H1 (cell line): ENCODE results near the gene SEMA4D. TPM values are rescaled to one million over a fixed set of nuclear protein-coding genes. Genes with fewer than 3 reads are reported as not detected.

Experiments used
- CTCF ChIA-PET: fragments of 300-600 bp; sonication (Branson Sonifier 250); formaldehyde crosslinking; loops from one replicate; lab custom pipeline; 2021; ENCODE audit not compliant: partially characterized antibody; lab: Charles Lee
- POLR2A ChIA-PET: fragments of 300-600 bp; sonication (Branson Sonifier 250); formaldehyde crosslinking; loops from one replicate; lab custom pipeline; 2021; ENCODE audit warnings: inconsistent platforms; ENCODE audit not compliant: partially characterized antibody; lab: Charles Lee
- DNase-seq, 2 experiments: peaks; one replicate each; pipeline versions ENCODE4 v3.0.0 to v3.0.0-alpha.2; 2010 to 2022; ENCODE audit warnings: low spot score in 2 of 2, low read depth in 1 of 2, mixed read lengths in 1 of 2
- FAIRE-seq: peaks from 2 replicates; lab custom pipeline; 2011; peaks lifted over from hg19 to GRCh38; lab: Jason Lieb, UNC
- H2AFZ ChIP-seq: 2 replicates; pipeline ENCODE4 v1.8.1; 2012; ENCODE audit warnings: low read length, inconsistent platforms
- H2AK5ac ChIP-seq: 2 replicates; pipeline ENCODE4 v1.6.1; 2013; ENCODE audit warnings: low read depth, low read length
- H2BK120ac ChIP-seq: replicated peaks from 2 replicates; pipeline ENCODE3; 2013; ENCODE audit warnings: low read depth, low read length, inconsistent platforms
- H2BK12ac ChIP-seq: 2 replicates; pipeline ENCODE4 v1.6.1; 2013; ENCODE audit warnings: low read depth, low read length
- H2BK15ac ChIP-seq: 2 replicates; pipeline ENCODE4 v1.6.1; 2013; ENCODE audit warnings: low read length
- H2BK20ac ChIP-seq: 2 replicates; pipeline ENCODE4 v1.6.1; 2013; ENCODE audit warnings: low read length
- H2BK5ac ChIP-seq: 2 replicates; pipeline ENCODE4 v1.6.1; 2013; ENCODE audit warnings: low read depth, low read length
- H3K14ac ChIP-seq: 2 replicates; pipeline ENCODE4 v1.6.1; 2013; ENCODE audit warnings: inconsistent platforms; ENCODE audit not compliant: insufficient read length
- H3K18ac ChIP-seq: 2 replicates; pipeline ENCODE4 v1.6.1; 2013; ENCODE audit warnings: low read length; ENCODE audit errors: extremely low read depth
- H3K23ac ChIP-seq: 2 replicates; pipeline ENCODE4 v1.6.1; 2013; ENCODE audit warnings: inconsistent platforms; ENCODE audit not compliant: insufficient read length
- H3K23me2 ChIP-seq: 2 replicates; pipeline ENCODE4 v1.6.1; 2013; ENCODE audit warnings: low read depth, low read length
- H3K27ac ChIP-seq: 2 replicates; pipeline ENCODE4 v1.6.1; 2011; ENCODE audit warnings: low read depth, low read length, inconsistent platforms
- H3K27me3 ChIP-seq, 4 experiments: replicated peaks in 1 of 4; 1 replicate in 1 of 4; 2 replicates in 3 of 4; pipeline versions ENCODE4 v1.6.1 to v1.8.1; 2011 to 2013; ENCODE audit warnings: low read length in 3 of 4, mild to moderate bottlenecking in 3 of 4, inconsistent platforms in 2 of 4, mixed read lengths in 2 of 4, moderate library complexity in 1 of 4; ENCODE audit not compliant: control insufficient read depth in 3 of 4, insufficient read depth in 3 of 4; ENCODE audit errors: extremely low read depth in 1 of 4
- H3K36me3 ChIP-seq, 4 experiments: 2 replicates each; pipeline versions ENCODE4 v1.6.1 to v1.8.1; 2011 to 2013; ENCODE audit warnings: mild to moderate bottlenecking in 4 of 4, low read length in 3 of 4, moderate library complexity in 2 of 4, control low read depth in 1 of 4, inconsistent platforms in 1 of 4; ENCODE audit not compliant: insufficient read depth in 4 of 4, control insufficient read depth in 2 of 4
- H3K4ac ChIP-seq: replicated peaks from 2 replicates; pipeline ENCODE3; 2013; ENCODE audit warnings: low read length, low read depth, mixed read lengths, inconsistent platforms; ENCODE audit not compliant: insufficient read length
- H3K4me1 ChIP-seq, 4 experiments: replicated peaks in 1 of 4; 1 replicate in 1 of 4; 2 replicates in 3 of 4; pipeline versions ENCODE4 v1.6.1 to v1.8.1; 2011 to 2013; ENCODE audit warnings: low read length in 3 of 4, inconsistent platforms in 2 of 4, mixed read lengths in 1 of 4; ENCODE audit not compliant: insufficient read depth in 4 of 4, control insufficient read depth in 3 of 4
- H3K4me2 ChIP-seq, 2 experiments: 2 replicates each; pipeline versions ENCODE4 v1.6.1 to v1.8.1; 2011 to 2013; ENCODE audit warnings: low read depth in 2 of 2, low read length in 2 of 2, control low read depth in 1 of 2, inconsistent platforms in 1 of 2, mild to moderate bottlenecking in 1 of 2; ENCODE audit not compliant: insufficient read depth in 1 of 2
- H3K4me3 ChIP-seq, 4 experiments: fragments of 200-600, 300-600 bp in 1 of 4; sonication (generic), shearing (Covaris generic), sonication (Bioruptor Twin) in 1 of 4; 2 replicates each; pipeline versions ENCODE4 v1.5.1 to v1.8.1; 2011 to 2016; ENCODE audit warnings: low read length in 4 of 4, low read depth in 3 of 4, control low read depth in 2 of 4, inconsistent platforms in 2 of 4, mild to moderate bottlenecking in 2 of 4, mixed read lengths in 1 of 4, moderate library complexity in 1 of 4; ENCODE audit not compliant: insufficient read depth in 2 of 4; ENCODE audit errors: extremely low read depth in 1 of 4
- H3K56ac ChIP-seq: replicated peaks from 2 replicates; pipeline ENCODE3; 2013; ENCODE audit warnings: low read depth, mild to moderate bottlenecking, mixed read lengths, low read length, inconsistent platforms; ENCODE audit not compliant: insufficient read length
- H3K79me1 ChIP-seq: 2 replicates; pipeline ENCODE4 v1.6.1; 2013; ENCODE audit warnings: low read depth, low read length, control low read depth
- H3K79me2 ChIP-seq, 2 experiments: 2 replicates each; pipeline versions ENCODE4 v1.6.1 to v1.8.1; 2012 to 2013; ENCODE audit warnings: low read length in 2 of 2, mild to moderate bottlenecking in 2 of 2, inconsistent platforms in 1 of 2; ENCODE audit not compliant: insufficient read depth in 2 of 2, control insufficient read depth in 1 of 2
- H3K9ac ChIP-seq, 4 experiments: replicated peaks in 1 of 4; 1 replicate in 1 of 4; 2 replicates in 3 of 4; pipeline versions ENCODE4 v1.6.1 to v1.8.1; 2011 to 2013; ENCODE audit warnings: low read depth in 3 of 4, low read length in 3 of 4, control low read depth in 2 of 4, mild to moderate bottlenecking in 2 of 4, moderate library complexity in 2 of 4, inconsistent platforms in 1 of 4; ENCODE audit errors: extremely low read depth in 1 of 4
- H3K9me3 ChIP-seq, 2 experiments: 2 replicates each; pipeline versions ENCODE4 v1.6.1 to v1.8.1; 2012 to 2013; ENCODE audit warnings: mild to moderate bottlenecking in 2 of 2, moderate library complexity in 2 of 2, control low read depth in 1 of 2, inconsistent platforms in 1 of 2, low read depth in 1 of 2, low read length in 1 of 2, mixed read lengths in 1 of 2; ENCODE audit not compliant: insufficient read depth in 2 of 2
- H4K20me1 ChIP-seq, 2 experiments: replicated peaks in 1 of 2; 2 replicates each; pipeline versions ENCODE3 to v1.8.1; 2011 to 2013; ENCODE audit warnings: inconsistent platforms in 2 of 2, low read length in 2 of 2, mild to moderate bottlenecking in 1 of 2; ENCODE audit not compliant: insufficient read depth in 2 of 2, control insufficient read depth in 1 of 2
- H4K5ac ChIP-seq: 2 replicates; pipeline ENCODE4 v1.6.1; 2013; ENCODE audit warnings: low read length, low read depth, mixed read lengths, inconsistent platforms; ENCODE audit not compliant: insufficient read length
- H4K8ac ChIP-seq: 2 replicates; pipeline ENCODE4 v1.8.0; 2013; ENCODE audit warnings: mild to moderate bottlenecking, moderate library complexity, low read length, inconsistent platforms; ENCODE audit not compliant: insufficient read depth; ENCODE audit errors: extremely low read depth
- H4K91ac ChIP-seq: replicated peaks from 2 replicates; pipeline ENCODE3; 2013; ENCODE audit warnings: low read length, mixed read lengths, inconsistent platforms; ENCODE audit not compliant: insufficient read length
- BCL11A ChIP-seq, 2 experiments: IDR thresholded peaks; one replicate each; pipeline ENCODE4 v1.6.1; 2011; ENCODE audit warnings: low read depth in 2 of 2, low read length in 2 of 2, mild to moderate bottlenecking in 2 of 2
- POLR2A ChIP-seq, 2 experiments: IDR thresholded peaks; 1 replicate in 1 of 2; 2 replicates in 1 of 2; pipeline ENCODE4 v1.6.1; 2011; ENCODE audit warnings: low read depth in 2 of 2, low read length in 2 of 2, mild to moderate bottlenecking in 2 of 2; ENCODE audit errors: control extremely low read depth in 1 of 2
- WGBS, 2 experiments: shearing (Covaris generic) in 1 of 2; methylation state at CpG; one replicate each; pipeline versions ENCODE4 v1.1.6 to v1.1.7; 2013 to 2015; ENCODE audit warnings: low lambda C conversion rate in 2 of 2, mixed read lengths in 2 of 2, inconsistent platforms in 1 of 2, low coverage in 1 of 2, missing lambda C conversion rate in 1 of 2; ENCODE audit not compliant: insufficient replicate concordance in 2 of 2, insufficient coverage in 1 of 2, insufficient read length in 1 of 2; ENCODE audit errors: extremely low coverage in 1 of 2, missing lambda C conversion rate in 1 of 2; 5-methylcytosine and 5-hydroxymethylcytosine counted together
- polyA plus RNA-seq, 7 experiments: library from polyadenylated mRNA; depleted of rRNA in 3 of 7; stranded (reverse) in 5 of 7; unstranded in 2 of 7; fragments of >200 nt in 5 of 7; fragments of 200-250 nt in 2 of 7; gene quantifications; 1 replicate in 5 of 7; 2 replicates in 1 of 7; 4 replicates in 1 of 7; pipeline versions ENCODE4 v1.2.1 to v1.2.3, GENCODE V29; 2011 to 2013; ENCODE audit warnings: missing spikeins in 2 of 7, mixed read lengths in 2 of 7
- total RNA-seq: library from RNA; stranded (reverse); fragmentation: NEBNext Ultra II Directional; extraction: Animal tissue kit (Norgen Biotek cat#: 25700); gene quantifications from 2 replicates; pipeline ENCODE4 v1.2.1, GENCODE V29; 2021

The SEMA4D gene
- total and polyA plus RNA-seq, 2 of the 8 experiments (the other 6 are each of a cell fraction or from before 2014, with no cell fraction given): 21.0 to 70.4 TPM

- H3K27ac ChIP-seq: no peak overlapping the region
- TF ChIP-seq POLR2A (IDR thresholded peaks at IDR 0.05; ENCODE audit: control extremely low read depth in 1 of 2, low read depth in 2 of 2, low read length in 2 of 2) (no peak), BCL11A (IDR thresholded peaks at IDR 0.05; ENCODE audit: low read depth in 2 of 2, low read length in 2 of 2) (no peak)
These were observed 54.7 kb downstream of the SEMA4D start for GRCh38 chr9:89442981-89443814.

More at GRCh38 chr9:89442981-89443814, 54.7 kb downstream of the SEMA4D start:
- no peak overlapping the region for H3K4me3 ChIP-seq
- no peak overlapping the region for H3K23ac ChIP-seq
- no peak overlapping the region for H2BK12ac ChIP-seq
- no peak overlapping the region for H3K9ac ChIP-seq
- H3K4me1 ChIP-seq: peaks cover 0 to 36% (median 7%) of the 10 kb centered on the region in 4 experiments; a peak in 6 of 7 replicates
- DNase-seq (no peak), FAIRE-seq (no peak)
- H2AK5ac ChIP-seq: no peak overlapping the region
- H3K79me1 ChIP-seq: peaks cover 17% of the 10 kb centered on the region
- H2BK15ac ChIP-seq: no peak overlapping the region
- ChIA-PET CTCF (interaction anchor here (0.5 to 6.3 kb wide), 5 partner anchors 13 to 106 kb away, joined by 3 to 45 read pairs (median 9); no protein-coding TSS in a partner anchor), POLR2A (no interaction called here)
- no peak overlapping the region for H4K91ac ChIP-seq
- no peak overlapping the region for H4K5ac ChIP-seq
- no peak overlapping the region for H3K4ac ChIP-seq
- peaks cover 0 to 65% of the 10 kb centered on the region in 2 experiments; a peak in 2 of 4 replicates for H3K79me2 ChIP-seq
- no peak overlapping the region; the same call in 1 of the 2 replicates for H4K8ac ChIP-seq
- peak overlapping the region; percentile 15 for H2BK5ac ChIP-seq
- H2AFZ ChIP-seq: no peak overlapping the region
- H3K23me2 ChIP-seq: no peaks in the 10 kb centered on the region
- H3K4me2 ChIP-seq: no peak overlapping the region
- peaks cover 8% of the 10 kb centered on the region in 2 experiments for H4K20me1 ChIP-seq
- no peaks in the 10 kb centered on the region for H3K9me3 ChIP-seq
- H3K36me3 ChIP-seq: no peaks in the 10 kb centered on the region; a peak in 1 of 8 replicates
- H3K27me3 ChIP-seq: no peaks in the 10 kb centered on the region
- H3K14ac ChIP-seq: no peak overlapping the region
- WGBS, 2 experiments: 92% methylated on average over 22 of the region's 22 CpGs; no CpG with 5 or more reads in 1 of the 2 experiments
- H2BK20ac ChIP-seq: no peak overlapping the region
- no peak overlapping the region for H3K18ac ChIP-seq
- H3K56ac ChIP-seq: no peak overlapping the region
- H2BK120ac ChIP-seq: no peak overlapping the region
